ENCODE results near the gene CHPF.
A peak's percentile ranks its signal among the peaks of the same experiment; 100 is the strongest.

CHPF gene

GRCh38 chr2:219555956-219556355, 12.3 kb upstream of the CHPF start:
- DNase-seq (ENCODE audit: extremely low read depth, low read depth) = no peak
- no peak for TF ChIP-seq CTCF (IDR thresholded peaks at IDR 0.05; ENCODE audit: low read depth, low read length)

- no peak for DNase-seq (ENCODE audit: extremely low read depth, low read depth)
- no peak for TF ChIP-seq CTCF (IDR thresholded peaks at IDR 0.05; ENCODE audit: low read depth, low read length)
Observed at GRCh38 chr2:219554350-219554749, 10.7 kb upstream of the CHPF start.

GRCh38 chr2:219553463-219553963, 9.9 kb upstream of the CHPF start:
- no peak for TF ChIP-seq CTCF (IDR thresholded peaks at IDR 0.05; ENCODE audit: low read depth, low read length)
- no peak for DNase-seq (ENCODE audit: extremely low read depth, low read depth)

- DNase-seq (ENCODE audit: extremely low read depth, low read depth) = no peak
- TF ChIP-seq CTCF (IDR thresholded peaks at IDR 0.05; ENCODE audit: low read depth, low read length) = no peak
Observed at GRCh38 chr2:219553168-219553417, 9.5 kb upstream of the CHPF start.

- DNase-seq (ENCODE audit: extremely low read depth, low read depth) = peak; percentile 35
- no peak for TF ChIP-seq CTCF (IDR thresholded peaks at IDR 0.05; ENCODE audit: low read depth, low read length)
Observed at GRCh38 chr2:219552382-219553167, 9.0 kb upstream of the CHPF start.

GRCh38 chr2:219551441-219552381, 8.1 kb upstream of the CHPF start:
- no peak for DNase-seq (ENCODE audit: extremely low read depth, low read depth)
- TF ChIP-seq CTCF (IDR thresholded peaks at IDR 0.05; ENCODE audit: low read depth, low read length) = no peak

- TF ChIP-seq CTCF (IDR thresholded peaks at IDR 0.05; ENCODE audit: low read depth, low read length) = no peak
- DNase-seq (ENCODE audit: extremely low read depth, low read depth) = no peak
Observed at GRCh38 chr2:219549619-219550018, 6.0 kb upstream of the CHPF start.
